HG03520 (cell line): ENCODE results near the gene SLC6A16.
"Not testable (repeated sequence)": the region's sequence is repeated elsewhere in the genome, so short reads cannot be mapped to it uniquely, and the experiment has no call there.

ENCODE experiments used
- ATAC-seq: cut with Tn5 transposase; IDR thresholded peaks from one replicate; pipeline ENCODE4 v1.9.1; 2021; ENCODE audit warnings: mild to moderate bottlenecking, moderate library complexity; ENCODE audit not compliant: unreplicated experiment

The SLC6A16 gene

GRCh38 chr19:49282184-49282583 is 42.8 kb downstream of the SLC6A16 start:
- no peak for ATAC-seq

GRCh38 chr19:49272204-49272603 is 52.8 kb downstream of the SLC6A16 start:
- no peak for ATAC-seq

GRCh38 chr19:49271080-49271753 is 53.8 kb downstream of the SLC6A16 start:
- no peak for ATAC-seq

- ATAC-seq = not testable (repeated sequence)
These were observed 58.6 kb downstream of the SLC6A16 start for GRCh38 chr19:49266409-49266808.

GRCh38 chr19:49264258-49264657 is 60.7 kb downstream of the SLC6A16 start:
- no peak for ATAC-seq

- ATAC-seq = no peak
These were observed 63.4 kb downstream of the SLC6A16 start for GRCh38 chr19:49261602-49262001.

GRCh38 chr19:49256691-49257090 is 68.3 kb downstream of the SLC6A16 start:
- ATAC-seq = no peak

GRCh38 chr19:49255674-49256073 is 69.3 kb downstream of the SLC6A16 start:
- no peak for ATAC-seq

GRCh38 chr19:49249933-49250332 is 75.1 kb downstream of the SLC6A16 start:
- ATAC-seq = no peak

- no peak for ATAC-seq
These were observed 77.3 kb downstream of the SLC6A16 start for GRCh38 chr19:49247676-49248075.

- no peak for ATAC-seq
These were observed 80.7 kb downstream of the SLC6A16 start for GRCh38 chr19:49244256-49244655.

- ATAC-seq = no peak
These were observed 81.3 kb downstream of the SLC6A16 start for GRCh38 chr19:49243726-49244125.

GRCh38 chr19:49243129-49243528 is 81.9 kb downstream of the SLC6A16 start:
- ATAC-seq = no peak

- no peak for ATAC-seq
These were observed 83.2 kb downstream of the SLC6A16 start for GRCh38 chr19:49241769-49242168.
